Measurements from ENCODE around the gene TNIK. TPM values are rescaled to one million over a fixed set of nuclear protein-coding genes. Genes with fewer than 3 reads are reported as not detected.
"Not testable (repeated sequence)": the region's sequence is repeated elsewhere in the genome, so short reads cannot be mapped to it uniquely, and the experiment has no call there.

The TNIK gene
- total RNA-seq, 1 donor from 2014 or later = 33.9 TPM

DNA sequence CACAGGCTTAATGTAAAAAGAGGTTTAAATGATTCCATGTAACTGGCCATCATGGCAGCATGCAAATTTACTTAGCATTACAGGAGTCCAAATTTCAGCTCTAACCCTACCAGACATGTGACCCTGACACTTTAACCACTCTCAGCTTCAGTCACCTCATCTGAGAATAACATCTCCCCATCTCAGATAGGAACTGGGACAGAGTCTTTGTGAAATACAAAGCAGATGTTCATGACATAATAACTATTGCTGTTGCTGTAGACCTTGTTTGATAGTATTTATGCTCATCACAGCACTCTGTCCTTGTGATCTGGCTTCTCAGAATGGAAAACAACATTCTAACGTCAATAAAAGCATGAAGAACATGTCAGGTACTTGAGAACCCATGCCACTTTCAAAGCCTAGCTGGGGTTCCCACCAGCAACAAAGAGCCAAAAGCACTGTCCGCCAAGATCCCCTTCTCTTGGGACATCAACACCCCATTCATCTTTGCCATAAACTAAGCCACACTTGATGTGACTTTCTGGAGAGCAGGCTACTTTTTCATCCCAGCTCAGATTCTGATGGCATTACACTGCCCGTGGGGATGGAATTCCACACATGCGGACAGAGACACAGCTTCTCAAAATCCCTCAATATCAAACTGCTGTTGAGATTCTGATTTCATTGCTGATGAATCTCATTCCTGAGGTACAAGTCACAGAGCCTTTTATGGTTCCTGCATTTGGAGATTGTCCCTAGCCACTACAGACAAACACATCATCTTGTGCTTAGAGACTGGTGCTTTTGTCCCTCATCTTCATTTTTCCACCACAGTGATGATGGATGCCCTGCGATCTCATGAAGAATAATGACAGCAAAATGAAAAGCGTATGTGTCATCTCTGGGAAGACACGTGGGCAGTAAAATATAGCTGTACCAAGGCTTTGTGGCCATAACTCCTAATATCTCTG lies 202.7 kb downstream of the TNIK start:
- no peak for DNase-seq (ENCODE audit: low spot score)

DNA sequence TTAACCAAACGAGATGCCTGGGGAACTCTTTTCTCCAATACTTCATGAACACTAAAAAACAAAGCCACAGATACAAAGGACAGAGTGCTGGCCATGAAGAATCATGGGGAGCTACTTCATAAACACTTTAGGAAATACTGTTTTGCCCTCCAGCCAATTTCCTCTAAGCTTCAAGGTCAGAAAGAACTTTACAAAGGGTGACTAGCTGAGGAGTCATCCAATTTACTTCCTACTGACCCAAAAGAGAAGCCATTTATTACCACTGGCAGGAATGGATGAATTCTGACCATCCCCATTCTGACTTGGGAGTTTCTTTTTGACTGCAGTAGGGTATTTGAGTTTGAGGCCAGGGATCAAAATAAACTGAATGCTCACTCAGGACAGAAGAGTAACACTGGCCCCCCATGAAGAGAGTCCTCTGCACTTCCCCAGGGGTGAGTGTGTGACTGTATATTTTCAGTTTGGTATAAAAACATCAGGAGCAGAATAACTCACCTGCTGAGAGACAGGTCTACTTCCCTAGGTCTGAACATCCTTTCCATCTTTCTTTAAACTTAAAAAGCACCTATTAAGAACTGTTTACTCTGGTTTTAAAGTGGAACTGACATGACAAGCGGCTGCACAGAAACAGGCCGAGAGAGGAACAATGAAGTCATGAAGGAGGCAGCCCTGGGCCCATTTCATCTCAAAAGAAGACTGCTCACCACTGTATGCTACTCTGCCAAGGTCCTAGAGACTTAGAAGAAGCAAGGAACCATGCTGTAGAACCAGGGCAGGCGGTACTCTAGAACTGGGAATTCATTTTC lies 203.6 kb downstream of the TNIK start:
- no peak for DNase-seq (ENCODE audit: low spot score)

DNA sequence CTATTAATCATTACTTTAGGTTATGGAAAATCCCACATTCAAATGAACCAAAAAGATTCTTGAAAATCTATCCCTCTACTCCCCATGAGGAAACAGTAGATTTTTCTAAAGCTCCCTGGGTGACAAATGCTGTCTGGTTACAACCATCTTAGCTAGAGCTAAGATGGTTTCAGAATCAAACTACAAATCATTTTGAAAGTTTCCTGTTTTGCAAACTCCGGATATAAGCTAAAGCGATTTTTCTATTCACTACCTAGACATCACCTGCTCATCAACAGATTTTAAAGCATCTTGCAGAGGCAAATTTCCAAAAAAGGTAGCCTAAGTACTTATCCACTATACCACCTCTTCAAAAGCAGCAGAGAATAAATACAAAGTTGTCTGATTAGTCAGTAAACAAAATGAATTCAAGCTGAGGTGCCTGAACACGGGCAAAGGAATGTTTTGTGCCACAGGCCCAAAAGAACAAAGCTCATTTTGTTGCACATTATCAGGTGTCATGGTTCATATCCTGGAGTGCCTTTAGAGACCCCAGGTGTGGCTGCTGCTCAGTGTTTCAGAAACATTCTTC lies 204.9 kb downstream of the TNIK start:
- no peak for DNase-seq (ENCODE audit: low spot score)

DNA sequence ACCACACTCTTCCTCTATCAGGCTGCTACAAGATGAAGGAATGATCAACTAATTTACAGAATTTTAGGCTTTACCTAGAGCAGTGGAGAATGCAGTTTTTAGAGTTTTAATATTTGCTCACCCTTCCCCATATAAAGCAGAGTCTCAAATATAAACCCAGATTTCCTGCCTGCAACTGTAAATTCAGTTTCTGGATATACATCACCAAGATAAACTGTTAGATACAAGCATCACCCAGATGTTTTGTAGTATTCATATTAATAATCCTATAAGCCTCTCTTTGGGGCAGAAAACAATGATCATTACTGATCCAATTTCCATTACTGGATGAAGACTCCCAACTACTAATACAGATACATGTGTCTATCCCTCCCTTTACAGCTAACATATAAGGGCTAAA lies 205.9 kb downstream of the TNIK start:
- no peak for DNase-seq (ENCODE audit: low spot score)

- no peak for DNase-seq (ENCODE audit: low spot score)
Observed at GRCh38 chr3:171251835-171252234, 208.4 kb downstream of the TNIK start.

GRCh38 chr3:171250444-171250843 lies 209.8 kb downstream of the TNIK start:
- DNase-seq (ENCODE audit: low spot score) = no peak

DNA sequence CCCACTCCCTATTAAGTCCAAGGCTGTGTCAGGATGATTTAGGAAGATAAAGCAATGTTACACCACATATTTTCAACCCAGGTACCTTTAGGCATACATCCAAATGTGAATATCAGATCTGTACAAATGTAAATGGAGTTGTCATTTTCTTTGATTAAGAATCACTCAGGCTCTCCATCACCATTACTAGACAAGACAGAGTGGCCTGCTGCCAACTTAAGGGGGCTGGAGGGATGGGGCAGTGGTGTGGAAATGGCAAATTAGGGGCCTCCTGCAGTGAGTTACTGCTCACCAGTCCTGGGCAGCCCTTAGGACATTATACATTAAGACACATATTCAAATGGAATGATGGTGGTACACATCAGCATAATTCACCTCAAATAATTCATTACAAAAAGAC lies 211.0 kb downstream of the TNIK start:
- DNase-seq (ENCODE audit: low spot score) = no peak

- DNase-seq (ENCODE audit: low spot score) = no peak
Observed at GRCh38 chr3:171248426-171249111, 211.6 kb downstream of the TNIK start.

DNA sequence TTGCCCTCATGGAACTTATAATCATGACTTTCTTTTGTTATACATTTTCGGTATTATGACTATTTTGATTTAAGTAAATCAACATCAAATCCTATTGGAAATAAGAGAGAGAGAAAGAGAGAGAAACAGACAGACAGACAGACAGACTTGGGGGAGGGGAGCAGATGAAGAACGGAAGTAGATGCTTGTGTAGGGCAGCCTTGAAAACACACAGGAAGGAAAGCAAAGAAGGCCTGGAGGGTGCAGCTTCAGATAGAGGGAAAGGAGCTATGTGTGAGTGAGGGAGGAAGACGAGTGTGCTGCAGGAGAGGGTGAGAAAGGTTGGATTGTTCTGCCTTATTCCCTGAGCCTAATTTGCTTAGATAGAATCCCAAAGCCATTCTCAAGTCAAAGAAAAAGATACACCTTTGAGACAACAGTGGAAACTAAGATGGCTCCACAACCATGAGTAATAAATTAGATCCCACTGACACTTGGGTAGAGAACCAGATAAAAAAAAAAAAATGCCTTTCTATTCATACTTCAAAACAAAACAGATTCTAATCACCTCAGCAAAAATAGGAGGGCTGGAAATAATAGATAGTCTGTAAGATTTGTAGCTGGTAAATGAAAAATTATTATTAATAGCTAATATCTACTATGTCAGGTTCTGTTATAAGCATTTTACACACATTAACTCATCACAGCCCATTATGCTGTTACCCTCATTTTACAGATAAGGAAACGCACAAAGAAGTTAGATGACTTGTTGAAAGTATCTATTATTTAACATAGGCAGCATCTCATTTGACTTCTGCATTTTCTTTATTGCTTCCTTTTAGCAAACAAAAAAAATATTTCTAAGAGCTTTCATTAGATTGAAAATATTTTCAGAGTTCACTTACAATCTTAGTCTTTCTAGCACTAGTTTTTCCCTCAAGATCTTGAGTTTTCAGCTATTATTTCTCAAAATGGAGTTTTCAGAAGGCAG lies 214.1 kb downstream of the TNIK start:
- DNase-seq (ENCODE audit: low spot score) = no peak

GRCh38 chr3:171242951-171243350 lies 217.3 kb downstream of the TNIK start:
- DNase-seq (ENCODE audit: low spot score) = no peak

- DNase-seq (ENCODE audit: low spot score) = no peak
Observed at GRCh38 chr3:171242170-171242569, 218.0 kb downstream of the TNIK start.

GRCh38 chr3:171241655-171242054 lies 218.6 kb downstream of the TNIK start:
- not testable (repeated sequence) for DNase-seq (ENCODE audit: low spot score)

GRCh38 chr3:171240504-171240835 lies 219.7 kb downstream of the TNIK start:
- no peak for DNase-seq (ENCODE audit: low spot score)

DNA sequence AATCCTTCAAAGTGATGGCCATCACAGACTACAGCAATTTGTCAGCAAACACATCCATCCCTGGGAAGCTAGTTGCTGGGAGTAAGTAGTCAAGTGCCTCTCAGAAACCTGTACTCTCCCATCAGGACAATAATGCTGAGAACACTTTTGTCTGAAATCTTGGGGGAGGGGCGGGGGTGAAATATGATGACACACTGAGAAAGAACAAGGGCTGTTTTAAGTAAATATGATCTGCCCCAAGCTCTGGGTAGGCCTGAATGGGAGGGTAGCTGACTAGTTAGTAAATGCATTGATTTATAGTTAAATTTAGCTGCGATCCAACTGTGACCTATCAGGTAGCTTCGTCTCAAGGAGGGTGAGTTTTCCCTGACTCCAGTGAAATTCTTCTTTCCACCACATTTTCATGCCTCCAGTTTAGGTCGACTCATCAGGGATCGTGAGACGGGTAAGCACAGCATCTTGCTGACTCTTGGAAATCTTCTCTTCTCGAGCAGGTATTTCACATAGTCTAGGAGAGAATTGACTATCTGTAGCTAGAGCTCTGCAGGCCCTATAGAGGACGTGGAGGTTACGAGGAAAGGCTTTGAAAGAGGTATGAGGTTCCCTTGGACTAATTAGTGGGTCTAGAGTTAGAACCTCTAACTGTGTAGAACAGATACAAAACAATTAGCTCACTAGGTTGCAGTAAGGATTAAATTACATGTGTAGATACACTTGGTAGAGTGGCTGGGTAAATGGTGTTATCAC lies 220.3 kb downstream of the TNIK start:
- no peak for DNase-seq (ENCODE audit: low spot score)

GRCh38 chr3:171237009-171237385 lies 223.2 kb downstream of the TNIK start:
- DNase-seq (ENCODE audit: low spot score) = no peak

- DNase-seq (ENCODE audit: low spot score) = no peak
Observed at GRCh38 chr3:171236265-171237008, 223.8 kb downstream of the TNIK start.

DNA sequence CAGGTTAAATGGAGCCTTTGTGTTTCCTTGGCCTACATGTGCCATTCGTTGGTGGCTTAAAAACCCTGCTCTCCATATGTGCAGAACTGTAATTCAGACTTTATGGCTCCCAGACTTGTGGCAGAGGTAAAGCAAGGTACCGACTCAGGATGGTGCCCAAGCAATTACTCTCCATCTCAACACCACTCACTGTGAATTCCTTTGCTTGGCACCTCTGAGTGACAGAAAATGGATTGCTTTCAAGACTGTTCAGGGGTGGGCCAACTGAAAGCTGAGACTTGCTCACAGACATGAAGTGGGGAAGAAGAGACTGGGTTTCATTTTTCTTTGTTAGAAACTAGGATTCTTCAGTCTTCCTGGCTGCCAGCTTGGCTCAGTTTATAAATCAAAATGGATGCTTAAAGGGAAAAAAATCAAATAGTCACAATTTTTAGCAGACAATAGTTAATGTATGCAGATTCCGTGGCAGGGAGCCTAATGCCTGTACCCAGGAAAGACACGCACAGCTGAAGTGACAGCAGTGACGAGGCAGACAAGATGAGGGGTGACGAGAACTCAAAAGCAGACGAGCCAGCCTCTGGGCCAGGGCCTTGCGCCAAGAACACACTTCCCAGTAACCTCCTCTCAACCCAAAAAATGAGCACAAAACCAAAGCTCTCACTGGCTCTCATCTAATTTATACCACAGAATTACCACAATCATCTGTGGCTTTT lies 225.8 kb downstream of the TNIK start:
- no peak for DNase-seq (ENCODE audit: low spot score)

DNA sequence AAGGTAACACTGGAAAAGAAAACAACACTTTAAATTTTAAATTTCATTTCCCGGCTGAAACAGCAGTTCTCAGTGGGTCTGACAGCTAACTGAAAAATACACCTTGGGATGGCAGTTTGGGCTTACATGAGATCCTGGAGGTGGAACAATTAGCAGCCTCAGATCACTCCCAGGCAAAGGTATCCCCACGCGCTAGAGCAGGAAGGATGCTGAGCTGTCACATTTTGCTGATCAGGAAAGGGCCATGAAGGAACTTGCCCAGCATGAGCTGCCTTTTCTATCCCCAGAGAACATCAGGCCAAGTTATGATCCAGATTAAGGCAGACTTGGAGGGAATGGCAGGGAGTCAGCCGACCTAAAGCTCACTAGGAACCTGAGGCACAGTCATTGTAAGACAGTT lies 228.8 kb downstream of the TNIK start:
- no peak for DNase-seq (ENCODE audit: low spot score)

DNA sequence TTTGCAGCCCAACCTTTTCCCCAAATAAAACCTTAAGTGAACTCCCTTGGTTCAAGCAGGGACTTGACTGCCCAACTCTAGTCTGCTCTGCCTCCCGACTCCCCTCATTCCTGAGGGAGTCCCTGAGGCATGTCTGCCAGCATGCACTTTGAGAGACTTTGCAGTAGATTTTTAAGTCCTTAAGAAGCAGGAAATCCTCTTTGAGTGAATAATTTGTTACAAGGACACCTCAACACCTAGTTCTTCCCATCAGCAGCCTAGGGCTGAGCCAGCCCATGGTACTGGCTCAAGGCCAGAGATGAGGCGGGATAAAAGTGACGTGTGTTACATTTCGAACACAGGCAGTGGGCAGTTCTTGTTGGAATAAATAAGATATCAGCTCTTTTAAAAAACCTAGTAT lies 229.3 kb downstream of the TNIK start:
- no peak for DNase-seq (ENCODE audit: low spot score)
